ENCODE measurements around the gene NRDE2.

NRDE2 gene, protein sequence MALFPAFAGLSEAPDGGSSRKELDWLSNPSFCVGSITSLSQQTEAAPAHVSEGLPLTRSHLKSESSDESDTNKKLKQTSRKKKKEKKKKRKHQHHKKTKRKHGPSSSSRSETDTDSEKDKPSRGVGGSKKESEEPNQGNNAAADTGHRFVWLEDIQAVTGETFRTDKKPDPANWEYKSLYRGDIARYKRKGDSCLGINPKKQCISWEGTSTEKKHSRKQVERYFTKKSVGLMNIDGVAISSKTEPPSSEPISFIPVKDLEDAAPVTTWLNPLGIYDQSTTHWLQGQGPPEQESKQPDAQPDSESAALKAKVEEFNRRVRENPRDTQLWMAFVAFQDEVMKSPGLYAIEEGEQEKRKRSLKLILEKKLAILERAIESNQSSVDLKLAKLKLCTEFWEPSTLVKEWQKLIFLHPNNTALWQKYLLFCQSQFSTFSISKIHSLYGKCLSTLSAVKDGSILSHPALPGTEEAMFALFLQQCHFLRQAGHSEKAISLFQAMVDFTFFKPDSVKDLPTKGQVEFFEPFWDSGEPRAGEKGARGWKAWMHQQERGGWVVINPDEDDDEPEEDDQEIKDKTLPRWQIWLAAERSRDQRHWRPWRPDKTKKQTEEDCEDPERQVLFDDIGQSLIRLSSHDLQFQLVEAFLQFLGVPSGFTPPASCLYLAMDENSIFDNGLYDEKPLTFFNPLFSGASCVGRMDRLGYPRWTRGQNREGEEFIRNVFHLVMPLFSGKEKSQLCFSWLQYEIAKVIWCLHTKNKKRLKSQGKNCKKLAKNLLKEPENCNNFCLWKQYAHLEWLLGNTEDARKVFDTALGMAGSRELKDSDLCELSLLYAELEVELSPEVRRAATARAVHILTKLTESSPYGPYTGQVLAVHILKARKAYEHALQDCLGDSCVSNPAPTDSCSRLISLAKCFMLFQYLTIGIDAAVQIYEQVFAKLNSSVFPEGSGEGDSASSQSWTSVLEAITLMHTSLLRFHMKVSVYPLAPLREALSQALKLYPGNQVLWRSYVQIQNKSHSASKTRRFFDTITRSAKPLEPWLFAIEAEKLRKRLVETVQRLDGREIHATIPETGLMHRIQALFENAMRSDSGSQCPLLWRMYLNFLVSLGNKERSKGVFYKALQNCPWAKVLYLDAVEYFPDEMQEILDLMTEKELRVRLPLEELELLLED

GRCh38 chr14:90331497-90332270, at the start of gene NRDE2:
Gene NRDE2 (minus strand): TSS chr14:90331941. CDS start chr14:90331904, 37 bp downstream.
- peak; percentile 79 for DNase-seq (ENCODE audit: low read depth)

- no peak for DNase-seq (ENCODE audit: low read depth)
Observed at GRCh38 chr14:90381011-90381786, 49.5 kb upstream of the NRDE2 start.

DNA sequence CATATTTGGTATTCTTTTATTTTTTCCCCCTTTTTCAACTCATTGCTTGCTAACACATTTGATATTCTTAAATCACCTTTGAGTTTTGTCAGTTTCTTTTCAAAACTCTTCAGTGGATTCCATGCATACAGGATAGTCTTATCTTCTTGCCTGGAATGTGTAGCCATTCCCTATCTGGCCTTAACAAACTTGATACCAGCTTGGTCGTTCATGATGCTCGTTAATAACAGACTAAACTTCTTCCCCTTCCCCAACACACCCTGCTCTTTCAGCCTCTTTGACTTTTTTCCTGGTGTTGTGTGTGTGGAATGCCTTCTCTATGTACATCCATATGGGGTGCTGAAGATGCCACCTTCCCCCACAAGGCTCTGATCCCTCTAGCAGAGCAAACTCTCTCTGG, 47.4 kb upstream of the NRDE2 start:
- DNase-seq (ENCODE audit: low read depth): no peak

- DNase-seq (ENCODE audit: low read depth): no peak
Observed at GRCh38 chr14:90378249-90378648, 46.5 kb upstream of the NRDE2 start.

DNA sequence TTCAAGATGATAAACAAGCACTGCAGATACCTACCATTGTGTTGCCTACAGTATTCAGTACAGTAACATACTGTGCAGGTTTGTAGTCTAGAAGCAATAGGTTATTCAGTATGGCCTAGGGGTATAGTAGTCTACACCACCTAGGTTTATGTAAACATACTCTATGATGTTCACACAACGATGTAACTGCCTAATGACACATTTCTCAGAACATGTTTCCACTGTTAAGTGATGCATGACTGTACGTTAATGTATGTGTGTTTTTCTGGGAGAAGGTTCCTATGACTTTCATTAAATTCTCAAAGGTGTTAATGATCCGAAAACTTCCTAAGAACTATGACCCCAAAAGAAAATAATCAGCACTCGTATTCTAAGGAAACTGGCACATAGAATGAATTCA, 44.2 kb upstream of the NRDE2 start:
- DNase-seq (ENCODE audit: low read depth): no peak

DNA sequence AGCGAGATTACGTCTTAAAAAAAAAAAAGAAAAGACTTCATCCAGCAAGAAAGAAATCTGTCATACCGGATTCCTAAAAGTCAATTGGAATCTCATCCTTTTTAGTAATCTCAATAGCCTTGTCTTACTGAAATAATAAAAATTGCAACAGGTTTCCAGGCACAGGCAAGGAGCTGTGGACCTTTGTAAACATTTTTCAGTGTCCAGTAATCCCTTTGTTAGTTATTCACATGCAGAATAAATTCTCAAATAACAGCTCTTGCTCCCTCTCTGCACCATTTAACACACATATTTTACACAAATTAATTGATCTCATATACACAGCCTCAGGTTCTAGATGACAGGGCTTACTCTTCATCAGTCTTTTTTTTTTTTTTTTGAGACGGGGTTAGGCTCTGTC, 43.1 kb upstream of the NRDE2 start:
- no peak for DNase-seq (ENCODE audit: low read depth)

DNA sequence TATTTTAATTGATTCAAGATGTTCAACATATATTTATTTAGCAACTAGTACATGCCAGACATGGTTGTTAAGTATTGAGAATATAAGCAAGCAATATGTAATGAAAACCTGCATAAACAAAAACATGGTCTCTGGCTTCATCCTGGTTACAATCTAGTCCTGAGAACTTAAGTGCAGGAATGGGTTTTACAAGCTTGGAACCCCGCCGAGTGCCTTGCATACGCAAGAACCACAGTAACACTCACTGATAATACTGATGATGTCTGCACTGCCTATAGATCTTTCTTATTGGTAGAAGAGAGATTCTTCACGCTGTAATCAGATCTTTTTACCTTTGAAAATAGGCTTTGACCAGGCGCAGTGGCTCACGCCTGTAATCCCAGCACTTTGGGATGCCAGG, 42.1 kb upstream of the NRDE2 start:
- DNase-seq (ENCODE audit: low read depth): no peak

GRCh38 chr14:90368946-90369721, 37.4 kb upstream of the NRDE2 start:
- DNase-seq (ENCODE audit: low read depth): no peak

DNA sequence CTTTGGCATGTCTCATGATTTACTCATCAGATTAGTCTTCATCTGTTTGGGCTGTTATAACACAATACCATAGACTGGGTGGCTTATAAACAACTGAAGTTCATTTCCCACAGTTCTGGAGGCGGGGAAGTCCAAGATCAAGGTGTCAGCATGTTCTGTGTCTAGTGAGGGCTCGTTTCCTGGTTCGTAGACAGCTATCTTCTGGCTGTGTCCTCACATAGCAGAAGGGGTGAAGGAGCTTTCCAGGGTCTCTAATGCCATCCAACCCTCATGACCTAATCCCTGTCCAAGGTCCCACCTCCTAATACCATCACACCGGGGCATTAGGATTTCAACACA, 30.8 kb upstream of the NRDE2 start:
- DNase-seq (ENCODE audit: low read depth): no peak

GRCh38 chr14:90361865-90362557, 30.3 kb upstream of the NRDE2 start:
- DNase-seq (ENCODE audit: low read depth): no peak

GRCh38 chr14:90358359-90358758, 26.6 kb upstream of the NRDE2 start:
- DNase-seq (ENCODE audit: low read depth): no peak

DNA sequence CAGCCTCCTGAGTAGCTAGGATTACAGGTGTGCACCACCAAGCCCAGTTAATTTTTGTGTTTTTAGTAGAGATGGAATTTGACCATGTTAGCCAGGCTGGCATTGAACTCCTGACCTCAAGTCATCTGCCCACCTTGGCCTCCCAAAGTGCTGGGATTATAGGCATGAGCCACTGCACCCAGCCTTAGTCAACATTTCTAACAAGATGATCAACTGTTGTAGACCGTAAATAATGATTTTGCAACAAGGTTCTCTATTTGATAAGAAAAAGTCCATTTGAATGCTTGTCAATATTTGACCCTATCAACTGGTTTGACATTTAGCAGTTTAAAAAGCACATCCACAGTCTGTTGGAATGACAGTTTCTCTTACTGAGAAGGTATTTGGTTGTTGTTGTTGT, 25.2 kb upstream of the NRDE2 start:
- DNase-seq (ENCODE audit: low read depth): no peak

- no peak for DNase-seq (ENCODE audit: low read depth)
Observed at GRCh38 chr14:90355540-90356518, 24.1 kb upstream of the NRDE2 start.

DNA sequence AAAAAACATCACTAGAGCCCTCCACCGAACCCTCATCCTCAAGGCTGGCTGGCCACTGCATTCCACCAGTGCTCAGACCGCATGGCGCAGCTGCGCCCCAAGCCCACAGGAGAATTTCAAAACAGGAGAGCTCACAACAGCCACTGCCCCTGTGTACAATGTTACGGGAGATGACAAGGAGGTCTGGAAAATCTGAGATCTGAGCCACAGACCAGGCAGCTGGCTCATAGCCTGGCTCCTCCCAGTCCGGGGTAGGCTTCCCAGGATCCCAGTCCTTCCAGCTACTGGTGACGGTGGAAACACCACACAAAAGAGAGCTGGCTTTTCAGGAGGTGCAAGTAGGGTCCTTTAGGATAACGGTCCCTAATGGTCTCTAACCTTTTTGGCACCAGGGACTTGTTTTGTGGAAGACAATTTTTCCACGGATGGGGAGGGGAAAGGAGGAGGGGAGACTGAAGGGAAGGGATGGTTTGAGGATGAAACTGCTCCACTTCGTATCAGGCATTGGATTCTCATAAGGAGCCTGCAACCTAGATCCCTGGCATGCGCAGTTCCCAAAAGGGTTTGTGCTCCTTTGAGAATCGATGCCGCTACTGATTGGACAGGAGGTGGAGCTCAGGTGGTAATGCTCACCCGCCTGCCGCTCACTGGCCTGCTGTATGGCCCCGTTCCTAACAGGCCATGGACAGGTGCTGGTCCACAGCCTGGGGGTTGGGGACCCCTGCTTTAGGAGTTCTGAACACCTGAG, 23.0 kb upstream of the NRDE2 start:
- no peak for DNase-seq (ENCODE audit: low read depth)

- no peak for DNase-seq (ENCODE audit: low read depth)
Observed at GRCh38 chr14:90349739-90350138, 18.0 kb upstream of the NRDE2 start.

DNA sequence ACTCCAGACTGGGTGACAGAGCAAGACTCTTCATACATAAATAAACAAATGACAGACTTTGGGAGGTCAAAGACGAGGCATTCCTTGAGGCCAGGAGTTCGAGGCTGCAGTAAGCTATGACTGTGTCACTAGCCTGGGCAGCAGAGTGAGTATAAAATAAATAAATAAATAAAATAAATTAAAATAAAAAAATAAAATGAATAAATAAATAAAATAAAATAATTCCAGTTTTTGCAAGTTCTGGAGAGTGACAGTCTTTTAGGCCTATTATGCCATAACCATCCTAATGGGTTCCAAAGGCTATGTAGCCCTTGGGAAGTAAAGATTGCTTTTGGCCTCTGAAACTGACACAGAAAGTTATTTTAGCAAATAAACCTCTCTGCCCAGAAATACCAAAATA, 16.5 kb upstream of the NRDE2 start:
- no peak for DNase-seq (ENCODE audit: low read depth)

- DNase-seq (ENCODE audit: low read depth): no peak
Observed at GRCh38 chr14:90345239-90345557, 13.5 kb upstream of the NRDE2 start.

All from HS-27A (cell line).